Panc1 (cell line): ENCODE data around the gene ANO2. TPM values are rescaled to one million over a fixed set of nuclear protein-coding genes. Genes with fewer than 3 reads are reported as not detected.

Experiments used
- ATAC-seq: fragments of 200-7000 bp; cut with Tn5 transposase; 2 replicates; pipeline ENCODE4 v1.9.1; 2020; ENCODE audit warnings: mild to moderate bottlenecking, moderate library complexity
- BruUV-seq: library from RNA; stranded (reverse); fragments of 400-500 nt; replicated peaks from 2 replicates; lab custom pipeline; 2021; lab: Mats Ljungman, UMichigan
- CTCF ChIA-PET: fragments of 300-600 bp; sonication (Branson Sonifier 250); formaldehyde crosslinking; loops from one replicate; lab custom pipeline; 2022; ENCODE audit warnings: antibody characterized with exemption; lab: Charles Lee
- POLR2A ChIA-PET: fragments of 300-600 bp; sonication (Branson Sonifier 250); formaldehyde crosslinking; loops from one replicate; lab custom pipeline; 2022; ENCODE audit warnings: antibody characterized with exemption; lab: Charles Lee
- DNase-seq: peaks from one replicate; pipeline ENCODE4 v3.0.0-alpha.2; 2010; ENCODE audit warnings: low read depth, low spot score
- H3K27ac ChIP-seq: 2 replicates; pipeline ENCODE4 v1.5.1; 2011; ENCODE audit warnings: mild to moderate bottlenecking, low read length, inconsistent platforms
- H3K27me3 ChIP-seq: fragments of 200-500 bp; sonication (Bioruptor generic); 2 replicates; pipeline ENCODE4 v1.6.0; 2014; ENCODE audit warnings: low read length, inconsistent platforms; ENCODE audit not compliant: control insufficient read depth, insufficient read depth
- H3K36me3 ChIP-seq: fragments of 200-500 bp; sonication (Bioruptor generic); 2 replicates; pipeline ENCODE4 v1.5.1; 2014; ENCODE audit warnings: inconsistent platforms, mild to moderate bottlenecking, low read length, moderate library complexity; ENCODE audit not compliant: control insufficient read depth, insufficient read depth
- H3K4me1 ChIP-seq: 2 replicates; pipeline ENCODE4 v1.5.1; 2011; ENCODE audit warnings: inconsistent platforms, mild to moderate bottlenecking, low read length, moderate library complexity; ENCODE audit not compliant: control insufficient read depth, insufficient read depth
- H3K4me3 ChIP-seq, 2 experiments: 2 replicates each; pipeline ENCODE4 v1.5.1; 2011 to 2012; ENCODE audit warnings: low read depth in 2 of 2, low read length in 2 of 2, mild to moderate bottlenecking in 2 of 2, inconsistent platforms in 1 of 2, moderate library complexity in 1 of 2
- H3K9me3 ChIP-seq: fragments of 200-500 bp; sonication (Bioruptor generic); 2 replicates; pipeline ENCODE4 v1.5.1; 2014; ENCODE audit warnings: low read depth, mild to moderate bottlenecking, inconsistent platforms, low read length, moderate library complexity; ENCODE audit not compliant: control insufficient read depth, insufficient read depth
- POLR2AphosphoS5 ChIP-seq: IDR thresholded peaks from 2 replicates; pipeline ENCODE4 v1.6.1; 2012; ENCODE audit warnings: mild to moderate bottlenecking, low read depth, low read length, moderate library complexity
- SIN3A ChIP-seq: IDR thresholded peaks from 2 replicates; pipeline ENCODE4 v1.6.1; 2012; ENCODE audit warnings: low read depth, mild to moderate bottlenecking, low read length, moderate library complexity, borderline replicate concordance; ENCODE audit not compliant: insufficient read depth
- TCF7L2 ChIP-seq: IDR thresholded peaks from 2 replicates; pipeline ENCODE4 v1.6.1; 2011; ENCODE audit warnings: mild to moderate bottlenecking, low read depth, low read length, inconsistent platforms
- in situ Hi-C: cut with HindIII; loops from 2 replicates; pipeline ENCODE4 v1.10.0; 2016; ENCODE audit warnings: low sequenced_read_pairs, low pct_unique_long_range_greater_than_20kb
- intact Hi-C: fragments of 100-400 bp; cut with micrococcal nuclease; formaldehyde crosslinking; loops from one replicate; pipeline ENCODE4 v1.10.0; 2022; ENCODE audit not compliant: unreplicated experiment
- total RNA-seq: library from RNA; stranded (reverse); gene quantifications from one replicate; pipeline ENCODE4 v1.2.1, GENCODE V29; 2021; ENCODE audit not compliant: unreplicated experiment
- TF ChIP-seq, protein P1 (sequence below), 2 experiments: IDR thresholded peaks; 2 replicates each; pipeline ENCODE4 v1.6.1; 2011 to 2012; ENCODE audit warnings: low read depth in 2 of 2, control low read depth in 1 of 2, low read length in 1 of 2, mild to moderate bottlenecking in 1 of 2, moderate library complexity in 1 of 2; ENCODE audit not compliant: insufficient read depth in 1 of 2
- TF ChIP-seq, protein P2 (sequence below): fragments of 450-650 bp; IDR thresholded peaks from 2 replicates; pipeline ENCODE4 v1.5.1; 2017; ENCODE audit warnings: mild to moderate bottlenecking

ANO2 gene
- total RNA-seq, 1 experiment from 2014 or later = not detected

- ChIA-PET POLR2A (no interaction called here), CTCF (no interaction called here)
- Histone ChIP-seq H3K9me3 (no peaks in the 10 kb centered on the region), H3K36me3 (no peaks in the 10 kb centered on the region), H3K4me3 (no peak overlapping the region), H3K27ac (no peak overlapping the region), H3K4me1 (no peaks in the 10 kb centered on the region), H3K27me3 (no peaks in the 10 kb centered on the region; the same call in 1 of the 2 replicates)
- ATAC-seq = no peak
- BruUV-seq = no TSS peak
- DNase-seq = no peak
- in situ Hi-C loops (no loop called here), intact Hi-C loops (no loop called here)
- TF ChIP-seq SIN3A (no peak), TCF7L2 (no peak), POLR2AphosphoS5 (no peak)
- TF ChIP-seq, protein P1, sequence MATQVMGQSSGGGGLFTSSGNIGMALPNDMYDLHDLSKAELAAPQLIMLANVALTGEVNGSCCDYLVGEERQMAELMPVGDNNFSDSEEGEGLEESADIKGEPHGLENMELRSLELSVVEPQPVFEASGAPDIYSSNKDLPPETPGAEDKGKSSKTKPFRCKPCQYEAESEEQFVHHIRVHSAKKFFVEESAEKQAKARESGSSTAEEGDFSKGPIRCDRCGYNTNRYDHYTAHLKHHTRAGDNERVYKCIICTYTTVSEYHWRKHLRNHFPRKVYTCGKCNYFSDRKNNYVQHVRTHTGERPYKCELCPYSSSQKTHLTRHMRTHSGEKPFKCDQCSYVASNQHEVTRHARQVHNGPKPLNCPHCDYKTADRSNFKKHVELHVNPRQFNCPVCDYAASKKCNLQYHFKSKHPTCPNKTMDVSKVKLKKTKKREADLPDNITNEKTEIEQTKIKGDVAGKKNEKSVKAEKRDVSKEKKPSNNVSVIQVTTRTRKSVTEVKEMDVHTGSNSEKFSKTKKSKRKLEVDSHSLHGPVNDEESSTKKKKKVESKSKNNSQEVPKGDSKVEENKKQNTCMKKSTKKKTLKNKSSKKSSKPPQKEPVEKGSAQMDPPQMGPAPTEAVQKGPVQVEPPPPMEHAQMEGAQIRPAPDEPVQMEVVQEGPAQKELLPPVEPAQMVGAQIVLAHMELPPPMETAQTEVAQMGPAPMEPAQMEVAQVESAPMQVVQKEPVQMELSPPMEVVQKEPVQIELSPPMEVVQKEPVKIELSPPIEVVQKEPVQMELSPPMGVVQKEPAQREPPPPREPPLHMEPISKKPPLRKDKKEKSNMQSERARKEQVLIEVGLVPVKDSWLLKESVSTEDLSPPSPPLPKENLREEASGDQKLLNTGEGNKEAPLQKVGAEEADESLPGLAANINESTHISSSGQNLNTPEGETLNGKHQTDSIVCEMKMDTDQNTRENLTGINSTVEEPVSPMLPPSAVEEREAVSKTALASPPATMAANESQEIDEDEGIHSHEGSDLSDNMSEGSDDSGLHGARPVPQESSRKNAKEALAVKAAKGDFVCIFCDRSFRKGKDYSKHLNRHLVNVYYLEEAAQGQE (IDR thresholded peaks at IDR 0.05; ENCODE audit: insufficient read depth in 1 of 2, low read depth in 2 of 2, low read length in 1 of 2) = no peak
- TF ChIP-seq, protein P2, sequence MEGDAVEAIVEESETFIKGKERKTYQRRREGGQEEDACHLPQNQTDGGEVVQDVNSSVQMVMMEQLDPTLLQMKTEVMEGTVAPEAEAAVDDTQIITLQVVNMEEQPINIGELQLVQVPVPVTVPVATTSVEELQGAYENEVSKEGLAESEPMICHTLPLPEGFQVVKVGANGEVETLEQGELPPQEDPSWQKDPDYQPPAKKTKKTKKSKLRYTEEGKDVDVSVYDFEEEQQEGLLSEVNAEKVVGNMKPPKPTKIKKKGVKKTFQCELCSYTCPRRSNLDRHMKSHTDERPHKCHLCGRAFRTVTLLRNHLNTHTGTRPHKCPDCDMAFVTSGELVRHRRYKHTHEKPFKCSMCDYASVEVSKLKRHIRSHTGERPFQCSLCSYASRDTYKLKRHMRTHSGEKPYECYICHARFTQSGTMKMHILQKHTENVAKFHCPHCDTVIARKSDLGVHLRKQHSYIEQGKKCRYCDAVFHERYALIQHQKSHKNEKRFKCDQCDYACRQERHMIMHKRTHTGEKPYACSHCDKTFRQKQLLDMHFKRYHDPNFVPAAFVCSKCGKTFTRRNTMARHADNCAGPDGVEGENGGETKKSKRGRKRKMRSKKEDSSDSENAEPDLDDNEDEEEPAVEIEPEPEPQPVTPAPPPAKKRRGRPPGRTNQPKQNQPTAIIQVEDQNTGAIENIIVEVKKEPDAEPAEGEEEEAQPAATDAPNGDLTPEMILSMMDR = no peak
These were observed 410.4 kb downstream of the ANO2 start for GRCh38 chr12:5534426-5535199.

GRCh38 chr12:5533368-5533767 lies 411.7 kb downstream of the ANO2 start:
- Histone ChIP-seq H3K4me3 (no peak overlapping the region), H3K36me3 (no peaks in the 10 kb centered on the region), H3K4me1 (no peaks in the 10 kb centered on the region), H3K27me3 (no peaks in the 10 kb centered on the region), H3K27ac (no peak overlapping the region), H3K9me3 (no peaks in the 10 kb centered on the region)
- ATAC-seq (no peak), DNase-seq (no peak)
- TF ChIP-seq TCF7L2 = no peak
- TF ChIP-seq, protein P1 (IDR thresholded peaks at IDR 0.05; ENCODE audit: insufficient read depth in 1 of 2, low read depth in 2 of 2, low read length in 1 of 2) = no peak
- TF ChIP-seq SIN3A = no peak
- TF ChIP-seq, protein P2 = no peak
- no peak for TF ChIP-seq POLR2AphosphoS5
- POLR2A ChIA-PET = no interaction called here
- in situ Hi-C loops = no loop called here
- CTCF ChIA-PET = no interaction called here
- intact Hi-C loops = no loop called here
- no TSS peak for BruUV-seq
